ENCODE results near the gene ALK. TPM values are rescaled to one million over a fixed set of nuclear protein-coding genes. Genes with fewer than 3 reads are reported as not detected.

The ALK gene
- total RNA-seq, 1 donor from 2014 or later: not detected

DNA sequence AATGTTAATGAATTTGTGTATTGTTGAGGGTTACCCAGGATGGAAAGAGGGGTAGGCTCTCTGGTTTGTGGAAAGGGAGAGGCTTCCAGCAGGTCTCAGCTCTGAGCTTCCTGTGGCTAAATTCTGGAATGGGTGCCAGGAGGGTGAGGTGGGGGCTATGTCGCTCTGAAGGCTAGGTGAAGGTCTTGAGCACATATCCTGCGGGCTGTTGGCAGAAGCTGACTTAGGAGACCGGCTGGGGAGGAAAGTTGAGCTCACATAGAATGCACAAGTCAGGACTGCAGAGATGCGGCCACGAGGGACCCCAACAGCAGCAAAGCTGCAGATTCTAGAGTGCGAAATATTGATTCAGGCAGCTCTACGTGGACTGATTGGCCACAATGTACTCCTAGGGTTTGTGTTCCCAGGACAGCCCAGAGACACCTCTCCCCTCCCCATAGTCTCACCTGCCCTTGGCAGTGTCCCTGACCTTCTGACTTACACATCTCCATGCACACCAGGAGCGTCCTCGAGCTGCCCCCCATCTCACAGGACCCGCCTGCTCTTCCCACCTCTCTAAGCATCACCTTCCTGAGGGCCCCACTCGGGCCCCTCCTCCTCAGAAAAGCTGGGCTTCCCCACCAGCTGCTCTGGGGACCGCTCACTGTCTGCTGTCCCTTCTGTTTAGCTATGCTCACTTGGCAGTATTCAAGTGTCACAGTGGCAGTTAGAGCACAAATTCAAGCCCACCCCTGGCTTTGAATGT lies 72.6 kb downstream of the ALK start:
- no peaks in the 10 kb centered on the region for H3K36me3 ChIP-seq (ENCODE audit: control insufficient read depth, insufficient read depth, low read length)
- TF ChIP-seq, protein P1, sequence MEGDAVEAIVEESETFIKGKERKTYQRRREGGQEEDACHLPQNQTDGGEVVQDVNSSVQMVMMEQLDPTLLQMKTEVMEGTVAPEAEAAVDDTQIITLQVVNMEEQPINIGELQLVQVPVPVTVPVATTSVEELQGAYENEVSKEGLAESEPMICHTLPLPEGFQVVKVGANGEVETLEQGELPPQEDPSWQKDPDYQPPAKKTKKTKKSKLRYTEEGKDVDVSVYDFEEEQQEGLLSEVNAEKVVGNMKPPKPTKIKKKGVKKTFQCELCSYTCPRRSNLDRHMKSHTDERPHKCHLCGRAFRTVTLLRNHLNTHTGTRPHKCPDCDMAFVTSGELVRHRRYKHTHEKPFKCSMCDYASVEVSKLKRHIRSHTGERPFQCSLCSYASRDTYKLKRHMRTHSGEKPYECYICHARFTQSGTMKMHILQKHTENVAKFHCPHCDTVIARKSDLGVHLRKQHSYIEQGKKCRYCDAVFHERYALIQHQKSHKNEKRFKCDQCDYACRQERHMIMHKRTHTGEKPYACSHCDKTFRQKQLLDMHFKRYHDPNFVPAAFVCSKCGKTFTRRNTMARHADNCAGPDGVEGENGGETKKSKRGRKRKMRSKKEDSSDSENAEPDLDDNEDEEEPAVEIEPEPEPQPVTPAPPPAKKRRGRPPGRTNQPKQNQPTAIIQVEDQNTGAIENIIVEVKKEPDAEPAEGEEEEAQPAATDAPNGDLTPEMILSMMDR (IDR thresholded peaks at IDR 0.05; ENCODE audit: insufficient read depth, low read length, severe bottlenecking): no peak
- FAIRE-seq (no peak), DNase-seq (ENCODE audit: low read depth) (no peak)
- H3K4me3 ChIP-seq (ENCODE audit: low read depth, low read length): no peak overlapping the region
- no peaks in the 10 kb centered on the region for H3K27me3 ChIP-seq (ENCODE audit: control insufficient read depth, insufficient read depth, low read length)

DNA sequence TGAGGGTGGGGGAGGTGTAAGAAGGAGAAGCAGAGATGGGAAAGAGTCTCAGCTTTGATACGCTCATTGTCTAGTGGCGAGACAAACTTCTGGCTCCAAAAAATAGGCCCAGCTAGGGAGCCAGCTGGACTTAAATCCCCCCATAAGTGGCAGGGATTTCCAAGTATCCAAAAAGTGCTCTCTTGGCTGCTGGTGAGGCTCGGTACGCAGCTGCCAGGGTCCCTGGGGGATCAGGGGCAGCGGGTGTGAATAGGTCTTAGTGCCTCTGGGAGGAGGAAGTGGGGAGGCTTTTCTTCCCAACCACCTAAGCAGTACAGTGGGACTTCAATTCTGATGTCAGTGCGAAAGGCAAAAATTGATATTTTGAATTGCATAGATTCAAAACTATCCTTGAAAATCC lies 73.5 kb downstream of the ALK start:
- DNase-seq (ENCODE audit: low read depth): no peak
- TF ChIP-seq, protein P1 (IDR thresholded peaks at IDR 0.05; ENCODE audit: insufficient read depth, low read length, severe bottlenecking): no peak
- no peak overlapping the region for H3K4me3 ChIP-seq (ENCODE audit: low read depth, low read length)
- H3K36me3 ChIP-seq (ENCODE audit: control insufficient read depth, insufficient read depth, low read length): no peaks in the 10 kb centered on the region
- FAIRE-seq: no peak
- no peaks in the 10 kb centered on the region for H3K27me3 ChIP-seq (ENCODE audit: control insufficient read depth, insufficient read depth, low read length)

DNA sequence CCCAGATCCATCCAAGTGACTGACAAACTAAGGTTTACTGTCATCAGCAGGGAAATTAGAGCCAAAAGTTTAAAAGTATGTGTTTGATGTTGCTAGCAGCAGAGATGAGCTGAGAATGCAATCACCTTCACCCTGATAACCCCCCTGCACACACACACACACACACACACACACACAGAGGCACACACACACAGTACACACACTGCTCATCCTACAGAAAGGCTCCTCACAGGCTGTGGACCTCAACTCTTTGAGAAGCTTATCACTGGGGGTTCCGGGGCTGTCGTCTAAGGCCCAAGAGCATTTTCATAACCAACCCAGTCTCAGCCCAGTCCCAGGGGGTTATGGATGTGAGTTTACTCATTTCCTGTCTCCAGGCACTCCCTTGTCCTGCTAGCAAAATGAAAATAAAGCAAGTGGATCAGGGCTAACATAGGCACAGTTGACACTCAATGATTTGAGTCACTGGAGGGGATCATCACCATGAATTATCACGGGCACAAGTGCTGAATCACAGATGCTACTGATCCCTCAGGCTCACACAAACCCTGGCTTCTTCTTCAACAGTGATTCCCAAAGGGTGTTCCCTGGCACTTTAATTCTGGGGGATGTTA lies 76.6 kb downstream of the ALK start:
- DNase-seq (ENCODE audit: low read depth): peak; percentile 5

DNA sequence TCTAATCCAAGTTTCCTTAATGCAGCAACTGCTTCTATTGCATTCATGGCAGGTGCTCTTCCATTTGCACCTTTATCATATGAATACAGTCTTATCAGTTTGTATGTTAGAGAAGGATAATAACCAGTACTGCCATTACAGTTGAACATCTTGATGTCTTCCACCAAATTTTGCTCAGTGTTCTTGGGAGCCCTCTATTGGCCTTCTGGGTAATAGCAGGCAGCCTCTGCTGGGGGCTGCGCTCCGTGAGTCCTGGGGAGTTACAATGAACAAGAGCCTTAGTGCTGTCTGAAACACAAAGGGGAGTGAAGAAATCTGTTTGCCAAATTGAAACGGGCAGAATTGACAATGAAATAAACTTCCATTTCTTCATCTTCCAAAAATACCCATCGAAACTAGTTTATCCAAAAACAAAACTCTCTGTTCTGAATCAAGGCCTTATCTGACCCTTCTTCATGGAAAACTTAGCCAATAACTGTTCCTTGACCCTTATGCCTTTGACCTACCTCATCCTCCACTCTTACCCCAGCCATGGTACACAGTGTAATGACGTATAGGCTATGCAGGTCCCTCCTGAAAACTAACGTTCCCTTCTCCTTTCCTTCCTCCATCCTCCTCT lies 79.9 kb downstream of the ALK start:
- TF ChIP-seq, protein P1 (IDR thresholded peaks at IDR 0.05; ENCODE audit: insufficient read depth, low read length, severe bottlenecking): peak; percentile 83
- Histone ChIP-seq H3K36me3 (ENCODE audit: control insufficient read depth, insufficient read depth, low read length) (no peaks in the 10 kb centered on the region), H3K27me3 (ENCODE audit: control insufficient read depth, insufficient read depth, low read length) (no peaks in the 10 kb centered on the region), H3K4me3 (ENCODE audit: low read depth, low read length) (no peak overlapping the region)
- FAIRE-seq (peak; percentile 40), DNase-seq (ENCODE audit: low read depth) (peak; percentile 42)

More for the DNA sequence above, 76.6 kb downstream of the ALK start:
- TF ChIP-seq, protein P1 (IDR thresholded peaks at IDR 0.05; ENCODE audit: insufficient read depth, low read length, severe bottlenecking): no peak
- FAIRE-seq: peak; percentile 83
- Histone ChIP-seq H3K27me3 (ENCODE audit: control insufficient read depth, insufficient read depth, low read length) (no peaks in the 10 kb centered on the region), H3K36me3 (ENCODE audit: control insufficient read depth, insufficient read depth, low read length) (no peaks in the 10 kb centered on the region), H3K4me3 (ENCODE audit: low read depth, low read length) (no peak overlapping the region)

DNA sequence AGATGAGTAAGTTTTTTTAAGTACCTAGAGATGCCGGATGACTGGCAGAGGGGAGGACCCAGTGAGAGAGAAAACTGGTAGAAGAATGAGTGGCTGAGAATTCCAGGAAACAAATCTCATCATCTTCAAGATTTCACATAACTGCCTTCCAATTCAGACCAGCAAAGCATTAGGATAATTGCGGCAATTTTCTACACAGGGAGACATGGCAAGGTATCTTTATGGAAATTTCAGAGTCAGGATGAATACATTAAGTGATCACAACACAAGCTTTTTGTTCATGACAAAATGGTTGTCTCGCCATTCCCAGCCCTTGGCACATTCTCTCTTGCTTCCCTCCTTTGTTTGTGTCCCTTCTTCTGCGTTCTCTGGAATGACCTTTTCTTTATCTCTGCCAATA lies 82.1 kb downstream of the ALK start:
- TF ChIP-seq, protein P1 (IDR thresholded peaks at IDR 0.05; ENCODE audit: insufficient read depth, low read length, severe bottlenecking): no peak
- no peaks in the 10 kb centered on the region for H3K27me3 ChIP-seq (ENCODE audit: control insufficient read depth, insufficient read depth, low read length)
- no peak for DNase-seq (ENCODE audit: low read depth)
- no peaks in the 10 kb centered on the region for H3K36me3 ChIP-seq (ENCODE audit: control insufficient read depth, insufficient read depth, low read length)
- H3K4me3 ChIP-seq (ENCODE audit: low read depth, low read length): no peak overlapping the region
- FAIRE-seq: no peak
